ENCODE measurements around the gene PCDHA3. TPM values are rescaled to one million over a fixed set of nuclear protein-coding genes. Genes with fewer than 3 reads are reported as not detected.
"Not testable (repeated sequence)": the region's sequence is repeated elsewhere in the genome, so short reads cannot be mapped to it uniquely, and the experiment has no call there.

PCDHA3 gene
- total and polyA plus RNA-seq, 2 of the 13 experiments (the other 11 are each of a cell fraction or from before 2014, with no cell fraction given): not detected

DNA sequence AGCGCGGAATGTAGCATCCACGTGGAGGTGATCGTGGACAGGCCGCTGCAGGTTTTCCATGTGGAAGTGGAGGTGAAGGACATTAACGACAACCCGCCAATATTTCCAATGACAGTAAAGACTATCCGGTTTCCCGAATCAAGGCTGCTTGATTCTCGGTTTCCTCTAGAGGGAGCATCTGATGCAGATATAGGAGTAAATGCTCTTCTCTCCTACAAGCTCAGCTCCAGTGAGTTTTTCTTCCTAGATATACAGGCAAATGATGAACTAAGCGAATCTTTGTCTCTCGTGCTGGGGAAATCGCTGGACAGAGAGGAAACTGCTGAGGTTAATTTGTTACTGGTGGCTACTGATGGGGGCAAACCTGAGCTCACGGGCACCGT, 5.6 kb upstream of the PCDHA3 start:
- FAIRE-seq: no peak
- no peaks in the 10 kb centered on the region for H3K27me3 ChIP-seq (ENCODE audit: control insufficient read depth in 1 of 2, insufficient read depth in 2 of 2, low read length in 2 of 2)
- no peaks in the 10 kb centered on the region for H3K4me1 ChIP-seq (ENCODE audit: insufficient read depth, low read length)
- BruUV-seq (replicated peaks): no TSS peak
- 41% methylated on average over 15 of the region's 15 CpGs for WGBS (ENCODE audit: low lambda C conversion rate)
- H3K9me3 ChIP-seq (ENCODE audit: low read length): peaks cover 31% of the 10 kb centered on the region
- in situ Hi-C loops (cut with HindIII; ENCODE audit: extremely low pct_ligation_motif_present, low pct_unique_long_range_greater_than_20kb) (no loop called here), intact Hi-C loops (cut with micrococcal nuclease; ENCODE audit: unreplicated experiment) (no loop called here)
- no peak overlapping the region for H3K4me3 ChIP-seq (replicated peaks in 1 of 3; ENCODE audit: insufficient read depth in 1 of 3, low read depth in 2 of 3, low read length in 3 of 3)
- CTCF ChIA-PET (ENCODE audit: low intra/inter-chr PET ratio, low total read pairs): no interaction called here
- H2AFZ ChIP-seq (ENCODE audit: low read length): no peak overlapping the region
- no peak overlapping the region for H3K4me2 ChIP-seq (ENCODE audit: low read depth, low read length)
- H3K79me2 ChIP-seq (ENCODE audit: insufficient read depth, low read length): no peaks in the 10 kb centered on the region
- no peak overlapping the region for H3K9ac ChIP-seq (ENCODE audit: insufficient read depth, low read depth, low read length)
- no peak overlapping the region for H3K27ac ChIP-seq (ENCODE audit: extremely low read length, insufficient read depth, low read length)
- TF ChIP-seq, protein P1, sequence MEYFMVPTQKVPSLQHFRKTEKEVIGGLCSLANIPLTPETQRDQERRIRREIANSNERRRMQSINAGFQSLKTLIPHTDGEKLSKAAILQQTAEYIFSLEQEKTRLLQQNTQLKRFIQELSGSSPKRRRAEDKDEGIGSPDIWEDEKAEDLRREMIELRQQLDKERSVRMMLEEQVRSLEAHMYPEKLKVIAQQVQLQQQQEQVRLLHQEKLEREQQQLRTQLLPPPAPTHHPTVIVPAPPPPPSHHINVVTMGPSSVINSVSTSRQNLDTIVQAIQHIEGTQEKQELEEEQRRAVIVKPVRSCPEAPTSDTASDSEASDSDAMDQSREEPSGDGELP (IDR thresholded peaks at IDR 0.05; ENCODE audit: borderline replicate concordance, low read depth): no peak
- TF ChIP-seq ZFP41 (CRISPR knock-in tag; IDR thresholded peaks at IDR 0.05; ENCODE audit: borderline replicate concordance) (no peak), ZFP1 (CRISPR knock-in tag; IDR thresholded peaks at IDR 0.05) (no peak), ADNP (CRISPR knock-in tag; IDR thresholded peaks at IDR 0.05) (no peak)
- TF ChIP-seq, protein P2, sequence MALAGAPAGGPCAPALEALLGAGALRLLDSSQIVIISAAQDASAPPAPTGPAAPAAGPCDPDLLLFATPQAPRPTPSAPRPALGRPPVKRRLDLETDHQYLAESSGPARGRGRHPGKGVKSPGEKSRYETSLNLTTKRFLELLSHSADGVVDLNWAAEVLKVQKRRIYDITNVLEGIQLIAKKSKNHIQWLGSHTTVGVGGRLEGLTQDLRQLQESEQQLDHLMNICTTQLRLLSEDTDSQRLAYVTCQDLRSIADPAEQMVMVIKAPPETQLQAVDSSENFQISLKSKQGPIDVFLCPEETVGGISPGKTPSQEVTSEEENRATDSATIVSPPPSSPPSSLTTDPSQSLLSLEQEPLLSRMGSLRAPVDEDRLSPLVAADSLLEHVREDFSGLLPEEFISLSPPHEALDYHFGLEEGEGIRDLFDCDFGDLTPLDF (CRISPR knock-in tag; IDR thresholded peaks at IDR 0.05): no peak
- TF ChIP-seq, protein P3, sequence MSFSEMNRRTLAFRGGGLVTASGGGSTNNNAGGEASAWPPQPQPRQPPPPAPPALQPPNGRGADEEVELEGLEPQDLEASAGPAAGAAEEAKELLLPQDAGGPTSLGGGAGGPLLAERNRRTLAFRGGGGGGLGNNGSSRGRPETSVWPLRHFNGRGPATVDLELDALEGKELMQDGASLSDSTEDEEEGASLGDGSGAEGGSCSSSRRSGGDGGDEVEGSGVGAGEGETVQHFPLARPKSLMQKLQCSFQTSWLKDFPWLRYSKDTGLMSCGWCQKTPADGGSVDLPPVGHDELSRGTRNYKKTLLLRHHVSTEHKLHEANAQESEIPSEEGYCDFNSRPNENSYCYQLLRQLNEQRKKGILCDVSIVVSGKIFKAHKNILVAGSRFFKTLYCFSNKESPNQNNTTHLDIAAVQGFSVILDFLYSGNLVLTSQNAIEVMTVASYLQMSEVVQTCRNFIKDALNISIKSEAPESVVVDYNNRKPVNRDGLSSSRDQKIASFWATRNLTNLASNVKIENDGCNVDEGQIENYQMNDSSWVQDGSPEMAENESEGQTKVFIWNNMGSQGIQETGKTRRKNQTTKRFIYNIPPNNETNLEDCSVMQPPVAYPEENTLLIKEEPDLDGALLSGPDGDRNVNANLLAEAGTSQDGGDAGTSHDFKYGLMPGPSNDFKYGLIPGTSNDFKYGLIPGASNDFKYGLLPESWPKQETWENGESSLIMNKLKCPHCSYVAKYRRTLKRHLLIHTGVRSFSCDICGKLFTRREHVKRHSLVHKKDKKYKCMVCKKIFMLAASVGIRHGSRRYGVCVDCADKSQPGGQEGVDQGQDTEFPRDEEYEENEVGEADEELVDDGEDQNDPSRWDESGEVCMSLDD (CRISPR knock-in tag; IDR thresholded peaks at IDR 0.05; ENCODE audit: borderline replicate concordance): no peak
- ATAC-seq: peak; percentile 69
- no peaks in the 10 kb centered on the region for H4K20me1 ChIP-seq (ENCODE audit: insufficient read depth, low read length)
- H3K36me3 ChIP-seq (replicated peaks in 1 of 2; ENCODE audit: control insufficient read depth in 1 of 2, insufficient read depth in 2 of 2, low read length in 2 of 2): no peaks in the 10 kb centered on the region
- POLR2A ChIA-PET: no interaction called here
- no peak for DNase-seq (ENCODE audit: low spot score)

DNA sequence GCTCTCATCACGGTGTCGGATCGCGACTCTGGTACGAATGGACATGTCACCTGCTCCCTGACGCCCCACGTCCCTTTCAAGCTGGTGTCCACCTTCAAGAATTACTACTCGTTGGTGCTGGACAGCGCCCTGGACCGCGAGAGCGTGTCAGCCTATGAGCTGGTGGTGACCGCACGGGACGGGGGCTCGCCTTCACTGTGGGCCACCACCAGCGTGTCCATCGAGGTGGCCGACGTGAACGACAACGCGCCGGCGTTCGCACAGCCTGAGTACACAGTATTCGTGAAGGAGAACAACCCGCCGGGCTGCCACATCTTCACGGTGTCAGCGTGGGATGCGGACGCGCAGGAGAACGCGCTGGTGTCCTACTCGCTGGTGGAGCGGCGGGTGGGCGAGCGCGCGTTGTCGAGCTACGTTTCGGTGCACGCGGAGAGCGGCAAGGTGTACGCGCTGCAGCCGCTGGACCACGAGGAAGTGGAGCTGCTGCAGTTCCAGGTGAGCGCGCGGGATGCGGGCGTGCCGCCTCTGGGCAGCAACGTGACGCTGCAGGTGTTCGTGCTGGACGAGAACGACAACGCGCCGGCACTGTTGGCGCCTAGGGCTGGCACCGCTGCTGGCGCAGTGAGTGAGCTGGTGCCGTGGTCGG, 4.7 kb upstream of the PCDHA3 start:
- WGBS (ENCODE audit: low lambda C conversion rate): 88% methylated on average over 61 of the region's 72 CpGs
- H3K27me3 ChIP-seq (ENCODE audit: control insufficient read depth in 1 of 2, insufficient read depth in 2 of 2, low read length in 2 of 2); H3K9ac ChIP-seq (ENCODE audit: insufficient read depth, low read depth, low read length); H3K36me3 ChIP-seq (replicated peaks in 1 of 2; ENCODE audit: control insufficient read depth in 1 of 2, insufficient read depth in 2 of 2, low read length in 2 of 2); H3K79me2 ChIP-seq (ENCODE audit: insufficient read depth, low read length); CTCF ChIA-PET (ENCODE audit: low intra/inter-chr PET ratio, low total read pairs); DNase-seq (ENCODE audit: low spot score); BruUV-seq (replicated peaks); intact Hi-C loops (cut with micrococcal nuclease; ENCODE audit: unreplicated experiment); H3K4me2 ChIP-seq (ENCODE audit: low read depth, low read length); POLR2A ChIA-PET; H3K27ac ChIP-seq (ENCODE audit: extremely low read length, insufficient read depth, low read length); in situ Hi-C loops (cut with HindIII; ENCODE audit: extremely low pct_ligation_motif_present, low pct_unique_long_range_greater_than_20kb); H3K4me1 ChIP-seq (ENCODE audit: insufficient read depth, low read length); H2AFZ ChIP-seq (ENCODE audit: low read length); H3K4me3 ChIP-seq (replicated peaks in 1 of 3; ENCODE audit: insufficient read depth in 1 of 3, low read depth in 2 of 3, low read length in 3 of 3); FAIRE-seq; ATAC-seq; H4K20me1 ChIP-seq (ENCODE audit: insufficient read depth, low read length): not testable (repeated sequence)
- peaks cover 31% of the 10 kb centered on the region for H3K9me3 ChIP-seq (ENCODE audit: low read length)
